GM21717 (cell line): ENCODE measurements around the gene PRKD2.
"Not testable (repeated sequence)": the region's sequence is repeated elsewhere in the genome, so short reads cannot be mapped to it uniquely, and the experiment has no call there.

Source experiments
- ATAC-seq: cut with Tn5 transposase; IDR thresholded peaks from one replicate; pipeline ENCODE4 v1.9.1; 2021; ENCODE audit warnings: mild to moderate bottlenecking, moderate library complexity; ENCODE audit not compliant: unreplicated experiment

Gene PRKD2

GRCh38 chr19:46712768-46713338, 4.1 kb downstream of the PRKD2 start:
- ATAC-seq = not testable (repeated sequence)

- ATAC-seq = no peak
Observed at GRCh38 chr19:46710687-46711086, 6.2 kb downstream of the PRKD2 start.

GRCh38 chr19:46704379-46705076, 12.4 kb downstream of the PRKD2 start:
- ATAC-seq = no peak

GRCh38 chr19:46700704-46701103, 16.2 kb downstream of the PRKD2 start:
- no peak for ATAC-seq

GRCh38 chr19:46698395-46699321, 18.3 kb downstream of the PRKD2 start:
- ATAC-seq = no peak

- no peak for ATAC-seq
Observed at GRCh38 chr19:46697204-46697960, 19.5 kb downstream of the PRKD2 start.

- no peak for ATAC-seq
Observed at GRCh38 chr19:46696866-46697203, 20.1 kb downstream of the PRKD2 start.

GRCh38 chr19:46696052-46696451, 20.9 kb downstream of the PRKD2 start:
- ATAC-seq = no peak

GRCh38 chr19:46693760-46694159, 23.2 kb downstream of the PRKD2 start:
- ATAC-seq = no peak

GRCh38 chr19:46692918-46693722, 23.8 kb downstream of the PRKD2 start:
- ATAC-seq = no peak

GRCh38 chr19:46691948-46692347, 25.0 kb downstream of the PRKD2 start:
- ATAC-seq = no peak

- no peak for ATAC-seq
Observed at GRCh38 chr19:46691104-46691503, 25.8 kb downstream of the PRKD2 start.

GRCh38 chr19:46689358-46689757, 27.6 kb downstream of the PRKD2 start:
- no peak for ATAC-seq

- no peak for ATAC-seq
Observed at GRCh38 chr19:46687438-46688145, 29.3 kb downstream of the PRKD2 start.

- ATAC-seq = no peak
Observed at GRCh38 chr19:46685189-46685588, 31.7 kb downstream of the PRKD2 start.

GRCh38 chr19:46678110-46678732, 38.7 kb downstream of the PRKD2 start:
- ATAC-seq = no peak

GRCh38 chr19:46674416-46675178, 42.3 kb downstream of the PRKD2 start:
- no peak for ATAC-seq

GRCh38 chr19:46670813-46671212, 46.1 kb downstream of the PRKD2 start:
- no peak for ATAC-seq
